Central memory CD8-positive, alpha-beta T cell (primary cell): ENCODE data around the gene CEACAM18.

Source experiments
- ATAC-seq: fragments of 150-1000 bp; cut with Tn5 transposase; replicated peaks from 2 replicates; pipeline ENCODE4 v1.10.0; 2022; ENCODE audit warnings: mild to moderate bottlenecking, moderate FRiP score, moderate number of reproducible peaks; ENCODE audit not compliant: poor library complexity, severe bottlenecking; ENCODE audit errors: extremely low read depth
- DNase-seq, 2 donors: peaks; one replicate each; pipeline ENCODE4 v3.0.0; 2021; ENCODE audit warnings: low spot score in 2 of 2
- H3K27ac Mint-ChIP-seq: one replicate; pipeline ENCODE4 v1.8.0; 2022; ENCODE audit warnings: low read depth, mild to moderate bottlenecking, moderate library complexity, mixed read lengths
- H3K27me3 Mint-ChIP-seq: one replicate; pipeline ENCODE4 v1.8.0; 2022; ENCODE audit warnings: mixed read lengths
- H3K36me3 Mint-ChIP-seq: one replicate; pipeline ENCODE4 v1.8.0; 2022; ENCODE audit warnings: mild to moderate bottlenecking, moderate library complexity, mixed read lengths; ENCODE audit not compliant: insufficient read depth
- H3K4me1 Mint-ChIP-seq: one replicate; pipeline ENCODE4 v1.8.0; 2022; ENCODE audit warnings: mixed read lengths
- H3K4me3 Mint-ChIP-seq: one replicate; pipeline ENCODE4 v1.8.0; 2022; ENCODE audit warnings: mild to moderate bottlenecking, moderate library complexity, mixed read lengths
- H3K9me3 Mint-ChIP-seq: one replicate; pipeline ENCODE4 v1.8.0; 2022; ENCODE audit warnings: mixed read lengths

The CEACAM18 gene

DNA sequence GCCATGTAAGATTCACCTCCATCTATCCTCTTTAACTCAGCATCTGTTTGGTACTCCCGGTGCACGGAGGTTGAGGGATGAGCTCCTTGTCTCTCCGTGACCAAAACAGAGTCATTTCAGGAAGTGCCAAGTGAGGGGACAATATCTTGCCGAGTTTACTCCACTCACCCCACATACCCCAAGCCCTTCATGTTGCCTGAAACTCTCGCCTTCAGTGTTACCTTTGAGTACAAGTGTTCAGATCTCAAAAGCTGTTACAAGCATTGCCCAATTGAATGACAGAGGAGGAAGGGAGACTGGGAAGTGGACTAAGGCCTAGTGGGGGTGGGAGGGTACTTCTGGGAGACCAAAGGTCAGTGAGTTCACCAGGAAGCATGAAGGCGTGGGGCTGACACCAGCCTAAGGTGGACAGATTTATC is 29.3 kb downstream of the CEACAM18 start:
- H3K4me3 Mint-ChIP-seq = no peak overlapping the region
- H3K9me3 Mint-ChIP-seq = no peaks in the 10 kb centered on the region
- no peaks in the 10 kb centered on the region for H3K4me1 Mint-ChIP-seq
- no peak for ATAC-seq
- DNase-seq = no peak
- H3K36me3 Mint-ChIP-seq = no peaks in the 10 kb centered on the region
- peaks cover 47% of the 10 kb centered on the region for H3K27me3 Mint-ChIP-seq
- H3K27ac Mint-ChIP-seq = no peak overlapping the region

DNA sequence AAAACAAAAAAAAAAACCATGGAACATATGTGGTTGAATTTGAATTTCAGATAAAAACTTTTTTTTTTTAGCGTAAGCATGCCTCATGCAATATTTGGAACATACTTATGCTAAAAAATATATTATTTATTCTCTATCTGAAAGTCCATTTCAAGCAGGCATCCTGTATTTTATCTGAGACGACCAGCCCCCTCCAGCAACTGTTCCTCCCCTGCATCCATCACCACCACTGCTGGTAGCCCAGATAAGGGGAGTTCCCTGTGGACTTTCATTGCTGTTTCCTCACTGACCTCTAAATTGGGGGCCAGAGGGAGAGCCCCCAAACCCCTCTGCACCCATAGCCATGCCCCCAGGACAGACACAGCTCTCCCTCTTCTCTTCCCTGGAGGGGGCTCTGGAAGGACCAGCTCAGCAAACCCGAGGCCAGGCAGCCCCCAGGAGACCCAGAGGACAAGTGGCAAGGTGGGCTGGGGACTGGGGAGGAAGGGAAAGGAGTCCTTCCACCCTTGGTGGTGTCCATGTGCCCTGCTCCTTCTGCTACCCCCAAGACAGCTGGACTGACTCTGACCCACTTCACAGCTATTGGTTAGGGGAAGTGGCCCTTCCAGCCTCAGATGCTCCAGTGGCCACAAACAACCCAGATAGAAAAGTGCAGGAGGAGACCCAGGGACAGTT is 29.9 kb downstream of the CEACAM18 start:
- Mint-ChIP-seq H3K9me3 (no peaks in the 10 kb centered on the region), H3K4me1 (no peaks in the 10 kb centered on the region), H3K27me3 (peaks cover 47% of the 10 kb centered on the region), H3K4me3 (no peak overlapping the region), H3K36me3 (no peaks in the 10 kb centered on the region), H3K27ac (no peak overlapping the region)
- DNase-seq (no peak), ATAC-seq (no peak)

DNA sequence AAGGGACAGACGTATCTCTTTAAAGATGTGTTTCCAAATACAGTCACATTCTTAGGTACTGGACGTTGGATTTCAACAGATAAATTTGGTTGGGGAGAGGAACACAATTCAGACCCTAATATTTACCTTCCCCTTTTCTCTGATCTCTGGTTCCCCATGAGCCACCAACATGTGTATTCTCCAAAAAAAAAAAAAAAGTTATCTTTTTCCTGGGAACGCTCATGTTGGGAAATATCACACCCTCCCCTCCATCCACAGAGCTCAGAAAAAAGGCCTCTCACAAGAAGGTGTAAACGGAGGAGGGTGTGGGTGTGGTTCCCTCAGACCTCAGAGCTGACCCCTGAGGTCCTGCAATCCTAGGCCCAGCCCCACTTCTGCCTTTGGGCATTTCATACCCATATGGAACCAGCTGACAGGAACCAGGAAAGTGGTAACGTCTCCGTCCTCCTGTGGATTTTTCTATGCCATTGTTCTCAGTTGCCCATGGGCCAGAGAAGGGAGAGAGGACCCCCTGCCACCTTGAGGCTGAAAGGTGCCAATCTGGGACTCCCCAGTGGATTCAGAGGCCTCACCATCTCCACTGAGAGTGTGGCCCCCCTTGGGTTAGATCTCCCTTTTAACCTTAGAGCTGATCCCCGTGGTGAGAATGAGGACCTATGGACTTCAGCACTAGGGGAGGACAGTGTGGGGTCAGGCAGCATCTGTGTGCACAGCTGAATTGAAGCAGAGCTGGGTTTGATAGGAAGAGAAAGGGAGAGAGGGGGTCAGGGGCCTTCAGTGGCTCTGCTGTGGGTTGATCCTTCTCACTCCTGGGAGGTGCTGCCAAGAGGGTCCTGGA is 31.7 kb downstream of the CEACAM18 start:
- DNase-seq (no peak), ATAC-seq (no peak)
- H3K36me3 Mint-ChIP-seq = no peaks in the 10 kb centered on the region
- H3K9me3 Mint-ChIP-seq = no peaks in the 10 kb centered on the region
- no peaks in the 10 kb centered on the region for H3K4me1 Mint-ChIP-seq
- peaks cover 56% of the 10 kb centered on the region for H3K27me3 Mint-ChIP-seq
- H3K27ac Mint-ChIP-seq = no peak overlapping the region
- H3K4me3 Mint-ChIP-seq = no peak overlapping the region

DNA sequence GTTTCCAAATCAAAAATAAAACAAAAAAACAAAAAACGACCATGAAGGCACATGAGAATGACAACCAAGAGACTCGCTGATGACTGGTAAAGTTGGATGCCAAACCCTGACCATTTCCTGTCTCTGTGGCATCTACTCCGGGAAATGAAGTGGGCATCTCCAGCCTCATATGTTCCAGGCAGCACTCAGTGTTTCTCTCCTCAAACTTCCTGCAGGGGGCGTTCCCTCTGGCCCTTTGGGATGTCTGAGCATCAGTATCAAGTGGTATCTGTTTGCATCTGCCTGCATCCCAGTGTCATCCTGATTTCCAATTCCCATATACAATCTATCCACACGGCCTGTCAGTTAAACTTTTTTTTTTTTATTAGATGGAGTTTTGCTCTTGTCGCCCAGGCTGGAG is 33.0 kb downstream of the CEACAM18 start:
- no peaks in the 10 kb centered on the region for H3K9me3 Mint-ChIP-seq
- DNase-seq = no peak
- H3K4me1 Mint-ChIP-seq = no peaks in the 10 kb centered on the region
- peaks cover 56% of the 10 kb centered on the region for H3K27me3 Mint-ChIP-seq
- H3K27ac Mint-ChIP-seq = no peak overlapping the region
- H3K4me3 Mint-ChIP-seq = no peak overlapping the region
- no peak for ATAC-seq
- H3K36me3 Mint-ChIP-seq = peaks cover 2% of the 10 kb centered on the region

DNA sequence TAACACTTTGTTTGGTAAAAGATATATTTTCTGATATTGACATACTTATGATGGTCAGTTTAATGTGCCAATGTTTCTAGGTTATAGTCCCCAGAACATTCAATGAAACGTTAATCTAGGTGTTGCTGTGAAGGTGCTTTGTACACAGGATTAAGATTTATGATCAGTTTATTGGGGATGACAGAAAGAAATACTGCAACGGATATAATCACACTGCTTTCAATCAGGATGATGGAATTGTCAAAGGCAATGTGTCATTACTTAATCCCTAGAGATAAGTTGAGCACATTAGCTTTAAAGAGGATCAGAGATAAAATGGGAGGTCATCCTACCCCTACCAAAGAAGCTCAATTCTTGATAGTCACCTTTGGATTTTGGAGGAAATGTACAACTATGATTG is 35.6 kb downstream of the CEACAM18 start:
- ATAC-seq (no peak), DNase-seq (no peak)
- Mint-ChIP-seq H3K27me3 (peaks cover 62% of the 10 kb centered on the region), H3K4me3 (no peak overlapping the region), H3K27ac (no peak overlapping the region), H3K36me3 (peaks cover 2% of the 10 kb centered on the region), H3K4me1 (no peaks in the 10 kb centered on the region), H3K9me3 (no peaks in the 10 kb centered on the region)

- Mint-ChIP-seq H3K9me3 (no peaks in the 10 kb centered on the region), H3K27ac (no peak overlapping the region), H3K4me1 (no peaks in the 10 kb centered on the region), H3K4me3 (no peak overlapping the region), H3K27me3 (peaks cover 55% of the 10 kb centered on the region), H3K36me3 (peaks cover 2% of the 10 kb centered on the region)
- no peak for DNase-seq
- no peak for ATAC-seq
These were observed 36.6 kb downstream of the CEACAM18 start for GRCh38 chr19:51514866-51515481.

- DNase-seq = no peak
- Mint-ChIP-seq H3K27ac (no peak overlapping the region), H3K4me1 (no peaks in the 10 kb centered on the region), H3K9me3 (no peaks in the 10 kb centered on the region), H3K4me3 (no peak overlapping the region), H3K36me3 (no peaks in the 10 kb centered on the region), H3K27me3 (peaks cover 76% of the 10 kb centered on the region)
- no peak for ATAC-seq
These were observed 42.4 kb downstream of the CEACAM18 start for GRCh38 chr19:51520728-51521127.

DNA sequence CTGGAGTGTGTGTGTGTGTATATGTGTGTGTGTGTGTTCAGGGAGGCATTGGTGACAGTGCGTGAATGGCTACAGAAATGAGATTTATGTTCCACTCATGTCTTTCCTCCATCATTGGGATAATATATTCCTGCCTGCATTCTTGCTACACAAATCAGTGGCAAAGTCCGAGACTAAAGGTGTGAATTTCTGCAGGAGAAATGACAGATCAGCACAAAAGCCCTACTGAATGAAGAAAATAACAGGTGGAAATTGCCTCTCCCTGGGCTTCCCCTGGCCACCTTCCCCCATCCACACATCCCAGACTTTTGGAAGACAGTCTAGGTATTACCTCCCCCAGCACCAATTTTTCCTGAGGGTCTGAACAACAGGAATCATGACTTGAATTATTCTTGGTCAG is 43.0 kb downstream of the CEACAM18 start:
- DNase-seq = no peak
- ATAC-seq = no peak
- Mint-ChIP-seq H3K4me3 (no peak overlapping the region), H3K4me1 (no peaks in the 10 kb centered on the region), H3K27ac (no peak overlapping the region), H3K27me3 (peaks cover 82% of the 10 kb centered on the region), H3K36me3 (no peaks in the 10 kb centered on the region), H3K9me3 (no peaks in the 10 kb centered on the region)

DNA sequence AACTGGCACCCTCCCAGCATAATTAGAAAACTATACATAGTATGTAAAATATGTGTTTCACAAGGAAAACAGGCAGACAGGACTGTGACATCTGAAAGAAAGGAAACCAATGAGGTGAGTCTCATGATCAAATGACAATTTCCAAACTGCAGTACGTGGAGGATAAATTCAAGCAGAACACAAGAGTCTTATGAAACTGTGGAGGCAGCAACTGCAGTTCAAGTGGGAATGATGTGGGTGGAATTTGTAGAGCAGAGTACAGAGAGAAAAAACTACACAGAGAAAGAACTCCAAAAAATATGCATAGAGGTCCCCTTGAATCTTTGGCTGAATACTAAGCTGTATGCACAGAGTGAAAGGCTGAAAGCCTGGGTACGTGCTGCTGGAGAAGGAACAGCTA is 43.4 kb downstream of the CEACAM18 start:
- Mint-ChIP-seq H3K4me3 (no peak overlapping the region), H3K9me3 (no peaks in the 10 kb centered on the region), H3K4me1 (no peaks in the 10 kb centered on the region), H3K36me3 (no peaks in the 10 kb centered on the region), H3K27ac (no peak overlapping the region), H3K27me3 (peaks cover 83% of the 10 kb centered on the region)
- no peak for ATAC-seq
- DNase-seq = no peak

GRCh38 chr19:51524666-51525264 is 46.4 kb downstream of the CEACAM18 start:
- no peaks in the 10 kb centered on the region for H3K36me3 Mint-ChIP-seq
- no peak overlapping the region for H3K4me3 Mint-ChIP-seq
- H3K27me3 Mint-ChIP-seq = peaks cover 87% of the 10 kb centered on the region
- no peak overlapping the region for H3K27ac Mint-ChIP-seq
- ATAC-seq = no peak
- no peak for DNase-seq
- H3K4me1 Mint-ChIP-seq = no peaks in the 10 kb centered on the region
- no peaks in the 10 kb centered on the region for H3K9me3 Mint-ChIP-seq

DNA sequence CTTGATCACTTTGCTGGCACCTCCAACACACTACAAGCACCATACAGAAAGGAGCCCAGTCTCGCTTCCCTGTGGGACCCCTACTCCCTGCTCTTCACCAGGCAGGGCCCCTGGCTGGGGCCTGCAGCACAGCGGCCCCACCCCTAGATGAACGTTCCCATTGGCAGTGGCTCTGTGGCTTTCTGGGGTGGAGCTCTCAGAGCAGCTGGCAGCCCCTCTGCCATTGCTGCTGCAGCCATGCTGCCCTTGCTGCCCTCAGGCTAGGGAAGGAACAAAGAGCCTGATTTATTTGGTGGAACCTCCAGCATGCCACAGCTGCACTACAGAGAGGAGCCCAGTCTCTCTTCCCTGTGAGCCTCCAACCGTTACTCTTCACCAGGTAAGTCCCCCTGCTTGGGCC is 47.3 kb downstream of the CEACAM18 start:
- Mint-ChIP-seq H3K36me3 (no peaks in the 10 kb centered on the region), H3K4me1 (no peaks in the 10 kb centered on the region), H3K4me3 (no peak overlapping the region), H3K27me3 (peaks cover 95% of the 10 kb centered on the region), H3K27ac (no peak overlapping the region), H3K9me3 (no peaks in the 10 kb centered on the region)
- DNase-seq = no peak
- ATAC-seq = no peak

- Mint-ChIP-seq H3K27me3 (peaks cover 96% of the 10 kb centered on the region), H3K9me3 (no peaks in the 10 kb centered on the region), H3K27ac (no peak overlapping the region), H3K36me3 (no peaks in the 10 kb centered on the region), H3K4me1 (no peaks in the 10 kb centered on the region), H3K4me3 (no peak overlapping the region)
- DNase-seq (no peak), ATAC-seq (no peak)
These were observed 51.0 kb downstream of the CEACAM18 start for GRCh38 chr19:51529301-51529700.
